Measurements from ENCODE around the gene TROAP.

Gene TROAP

GRCh38 chr12:49322367-49322707, 718 bp upstream of the TROAP start:
- Histone ChIP-seq H3K4me3 (peak overlapping the region; percentile 62 to 85 (median 76)), H3K9me3 (replicated peaks in 1 of 11) (no peaks in the 10 kb centered on the region), H3K36me3 (peaks cover 0 to 35% (median 26%) of the 10 kb centered on the region in 11 experiments; a peak in 18 of 22 replicates), H3K4me2 (peak overlapping the region; percentile 57 to 92 (median 76)), H3K27ac (peak overlapping the region; percentile 39 to 89 (median 75); a peak in 20 of 22 replicates), H3K9ac (peak overlapping the region; percentile 79 to 92 (median 86)), H3K27me3 (no peaks in the 10 kb centered on the region), H4K20me1 (peaks cover 0 to 10% (median 0%) of the 10 kb centered on the region in 11 experiments; a peak in 3 of 22 replicates), H3K4me1 (peaks cover 17 to 27% (median 22%) of the 10 kb centered on the region in 10 experiments)
- no peak for TF ChIP-seq Cebpa-rat (IDR thresholded peaks at IDR 0.05)

- H3K4me1 ChIP-seq, result peaks cover 17 to 27% (median 22%) of the 10 kb centered on the region in 10 experiments
- no peaks in the 10 kb centered on the region for H3K27me3 ChIP-seq
- H4K20me1 ChIP-seq, result peaks cover 0 to 11% (median 0%) of the 10 kb centered on the region in 11 experiments; a peak in 3 of 22 replicates
- TF ChIP-seq Cebpa-rat (IDR thresholded peaks at IDR 0.05), result no peak
- peak overlapping the region; percentile 90 to 99 (median 96) for H3K4me2 ChIP-seq
- peaks cover 0 to 48% (median 39%) of the 10 kb centered on the region in 11 experiments; a peak in 19 of 22 replicates for H3K36me3 ChIP-seq
- H3K9me3 ChIP-seq (replicated peaks in 1 of 11), result no peaks in the 10 kb centered on the region
- peak overlapping the region in 10 of 11 experiments; percentile 32 to 91 (median 82); a peak in 18 of 22 replicates for H3K27ac ChIP-seq
- peak overlapping the region; percentile 62 to 85 (median 76) for H3K4me3 ChIP-seq
- peak overlapping the region; percentile 69 to 92 (median 86) for H3K9ac ChIP-seq
Observed at GRCh38 chr12:49323524-49324097, 556 bp downstream of the TROAP start.

GRCh38 chr12:49325606-49326005, 2.6 kb downstream of the TROAP start:
- H3K36me3 ChIP-seq, result peaks cover 5 to 67% (median 59%) of the 10 kb centered on the region in 11 experiments; a peak in 19 of 22 replicates
- H3K9me3 ChIP-seq (replicated peaks in 1 of 11), result no peaks in the 10 kb centered on the region
- H3K27ac ChIP-seq, result 0 out of 22 replicates have a peak overlapping the region, but pooled peaks of 1 of the 11 experiments have one; percentile 17
- H3K9ac ChIP-seq, result peak overlapping the region in 7 of 11 experiments; percentile 1 to 31 (median 19); a peak in 4 of 22 replicates
- no peak for TF ChIP-seq Cebpa-rat (IDR thresholded peaks at IDR 0.05)
- peaks cover 17 to 27% (median 22%) of the 10 kb centered on the region in 10 experiments for H3K4me1 ChIP-seq
- H3K27me3 ChIP-seq, result peaks cover under 1 to 11% (median 7%) of the 10 kb centered on the region in 11 experiments; a peak in 17 of 22 replicates
- no peak overlapping the region for H3K4me2 ChIP-seq
- H3K4me3 ChIP-seq, result no peak overlapping the region
- peaks cover 0 to 30% (median 10%) of the 10 kb centered on the region in 11 experiments; a peak in 12 of 22 replicates for H4K20me1 ChIP-seq

- Histone ChIP-seq H3K9me3 (replicated peaks in 1 of 11) (no peaks in the 10 kb centered on the region), H3K27me3 (peaks cover 18 to 29% (median 25%) of the 10 kb centered on the region in 11 experiments), H3K4me2 (no peak overlapping the region), H3K4me1 (peaks cover 13 to 19% (median 16%) of the 10 kb centered on the region in 10 experiments), H3K4me3 (no peak overlapping the region), H3K27ac (no peak overlapping the region), H3K9ac (peak overlapping the region in 3 of 11 experiments; percentile 1 to 37 (median 22); a peak in 1 of 22 replicates), H3K36me3 (peaks cover 5 to 80% (median 71%) of the 10 kb centered on the region in 11 experiments; a peak in 19 of 22 replicates), H4K20me1 (peaks cover 0 to 48% (median 27%) of the 10 kb centered on the region in 11 experiments; a peak in 16 of 22 replicates)
- TF ChIP-seq Cebpa-rat (IDR thresholded peaks at IDR 0.05), result no peak
Observed at GRCh38 chr12:49327368-49327767, 4.3 kb downstream of the TROAP start.

GRCh38 chr12:49327887-49328286, 4.8 kb downstream of the TROAP start:
- H3K27ac ChIP-seq, result no peak overlapping the region
- TF ChIP-seq Cebpa-rat (IDR thresholded peaks at IDR 0.05), result no peak
- H3K36me3 ChIP-seq, result peaks cover 5 to 80% (median 71%) of the 10 kb centered on the region in 11 experiments; a peak in 19 of 22 replicates
- H3K4me3 ChIP-seq, result no peak overlapping the region
- no peak overlapping the region for H3K4me2 ChIP-seq
- H4K20me1 ChIP-seq, result peaks cover 0 to 53% (median 30%) of the 10 kb centered on the region in 11 experiments; a peak in 16 of 22 replicates
- peaks cover 10 to 17% (median 14%) of the 10 kb centered on the region in 10 experiments for H3K4me1 ChIP-seq
- H3K9me3 ChIP-seq (replicated peaks in 1 of 11), result no peaks in the 10 kb centered on the region
- H3K27me3 ChIP-seq, result peaks cover 23 to 34% (median 30%) of the 10 kb centered on the region in 11 experiments
- no peak overlapping the region for H3K9ac ChIP-seq

- Histone ChIP-seq H3K4me2 (no peak overlapping the region), H4K20me1 (peaks cover 0 to 57% (median 30%) of the 10 kb centered on the region in 11 experiments; a peak in 16 of 22 replicates), H3K9ac (no peak overlapping the region; a peak in 1 of 22 replicates), H3K36me3 (peaks cover 5 to 80% (median 71%) of the 10 kb centered on the region in 11 experiments; a peak in 19 of 22 replicates), H3K27ac (no peak overlapping the region), H3K4me1 (peaks cover 6 to 15% (median 9%) of the 10 kb centered on the region in 10 experiments), H3K4me3 (no peak overlapping the region), H3K27me3 (peaks cover 33 to 44% (median 40%) of the 10 kb centered on the region in 11 experiments), H3K9me3 (replicated peaks in 1 of 11) (no peaks in the 10 kb centered on the region)
- TF ChIP-seq Cebpa-rat (IDR thresholded peaks at IDR 0.05), result no peak
Observed at GRCh38 chr12:49328816-49329215, 5.8 kb downstream of the TROAP start.

- H4K20me1 ChIP-seq, result peaks cover 0 to 69% (median 35%) of the 10 kb centered on the region in 11 experiments; a peak in 16 of 22 replicates
- TF ChIP-seq Cebpa-rat (IDR thresholded peaks at IDR 0.05), result no peak
- no peak overlapping the region for H3K4me2 ChIP-seq
- no peaks in the 10 kb centered on the region for H3K9me3 ChIP-seq (replicated peaks in 1 of 11)
- no peak overlapping the region for H3K27ac ChIP-seq
- H3K9ac ChIP-seq, result peak overlapping the region in 2 of 11 experiments; percentile 3 to 14; a peak in 2 of 22 replicates
- peaks cover 5 to 71% (median 64%) of the 10 kb centered on the region in 11 experiments; a peak in 19 of 22 replicates for H3K36me3 ChIP-seq
- peaks cover 46 to 57% (median 53%) of the 10 kb centered on the region in 11 experiments for H3K27me3 ChIP-seq
- H3K4me3 ChIP-seq, result no peak overlapping the region
- peaks cover 0 to 9% (median 0%) of the 10 kb centered on the region in 10 experiments; a peak in 2 of 20 replicates for H3K4me1 ChIP-seq
Observed at GRCh38 chr12:49330032-49330619, 7.1 kb downstream of the TROAP start.

GRCh38 chr12:49330631-49331379, 7.8 kb downstream of the TROAP start:
- Histone ChIP-seq H3K4me3 (no peak overlapping the region), H3K9ac (peak overlapping the region in 1 of 11 experiments; percentile 17; a peak in 1 of 22 replicates), H3K27me3 (peaks cover 52 to 63% (median 59%) of the 10 kb centered on the region in 11 experiments), H3K36me3 (peaks cover 5 to 64% (median 57%) of the 10 kb centered on the region in 11 experiments; a peak in 19 of 22 replicates), H3K9me3 (replicated peaks in 1 of 11) (no peaks in the 10 kb centered on the region), H3K4me1 (peaks cover 0 to 9% (median 0%) of the 10 kb centered on the region in 10 experiments; a peak in 2 of 20 replicates), H3K27ac (no peak overlapping the region), H3K4me2 (no peak overlapping the region), H4K20me1 (peaks cover 0 to 71% (median 35%) of the 10 kb centered on the region in 11 experiments; a peak in 16 of 22 replicates)
- no peak for TF ChIP-seq Cebpa-rat (IDR thresholded peaks at IDR 0.05)
